GM12878 (cell line): ENCODE measurements around the gene HLX. TPM values are rescaled to one million over a fixed set of nuclear protein-coding genes. Genes with fewer than 3 reads are reported as not detected.

Experiments used
- ATAC-seq: fragments of 200-7000 bp; cut with Tn5 transposase; 3 replicates; pipeline ENCODE4 v1.9.1; 2020; ENCODE audit warnings: mild to moderate bottlenecking, moderate library complexity
- BruUV-seq: library from RNA; stranded (reverse); fragments of 400-500 nt; replicated peaks from 2 replicates; lab custom pipeline; 2021; lab: Mats Ljungman, UMichigan
- CTCF ChIA-PET: fragments of 300-600 bp; sonication (Branson Sonifier 250); formaldehyde crosslinking; extraction: SDS; loops from one replicate; lab custom pipeline; 2021; ENCODE audit warnings: inconsistent platforms; lab: Yijun Ruan, JAX
- POLR2A ChIA-PET: fragments of 350-600 bp; formaldehyde crosslinking; extraction: SDS; loops from one replicate; lab custom pipeline; 2021; ENCODE audit warnings: inconsistent platforms; lab: Charles Lee
- RAD21 ChIA-PET: fragments of 300-600 bp; sonication (Branson Sonifier 250); formaldehyde crosslinking; loops from one replicate; lab custom pipeline; 2023; ENCODE audit warnings: antibody characterized with exemption; ENCODE audit not compliant: unreplicated experiment; lab: Charles Lee
- SMC1A ChIA-PET: fragments of 300-600 bp; sonication (Branson Sonifier 250); formaldehyde crosslinking; loops from one replicate; lab custom pipeline; 2023; ENCODE audit not compliant: unreplicated experiment, uncharacterized antibody; lab: Charles Lee
- DNase-seq: peaks from one replicate; pipeline ENCODE4 v3.0.0-alpha.2; 2011; ENCODE audit warnings: low read depth, low spot score
- FAIRE-seq: peaks from 3 replicates; lab custom pipeline; 2011; peaks lifted over from hg19 to GRCh38; lab: Jason Lieb, UNC
- H2AFZ ChIP-seq: 2 replicates; pipeline ENCODE4 v1.6.0; 2011; ENCODE audit warnings: low read depth, low read length, control low read depth; ENCODE audit not compliant: control insufficient read depth
- H3K27ac ChIP-seq: 2 replicates; pipeline ENCODE4 v1.5.1; 2011; ENCODE audit warnings: control low read depth; ENCODE audit not compliant: control insufficient read depth, insufficient read depth
- H3K27me3 ChIP-seq, 2 experiments: replicated peaks in 1 of 2; 2 replicates each; pipeline versions ENCODE4 v1.6.0 to v1.6.1; 2011; ENCODE audit warnings: low read length in 1 of 2; ENCODE audit not compliant: control insufficient read depth in 2 of 2, insufficient read depth in 2 of 2
- H3K36me3 ChIP-seq, 2 experiments: 2 replicates each; pipeline ENCODE4 v1.5.1; 2011; ENCODE audit warnings: low read length in 1 of 2; ENCODE audit not compliant: control insufficient read depth in 2 of 2, insufficient read depth in 2 of 2
- H3K4me1 ChIP-seq: 2 replicates; pipeline ENCODE4 v1.6.1; 2011; ENCODE audit warnings: mild to moderate bottlenecking, low read length, moderate library complexity, mixed read lengths; ENCODE audit not compliant: control insufficient read depth, insufficient read depth
- H3K4me2 ChIP-seq: 2 replicates; pipeline ENCODE4 v1.6.0; 2011; ENCODE audit warnings: control low read depth; ENCODE audit not compliant: control insufficient read depth, insufficient read depth
- H3K4me3 ChIP-seq: fragments of 200-600 bp; sonication (generic); 2 replicates; pipeline ENCODE4 v1.5.1; 2016
- H3K79me2 ChIP-seq: 2 replicates; pipeline ENCODE4 v1.6.0; 2011; ENCODE audit warnings: low read length; ENCODE audit not compliant: control insufficient read depth, insufficient read depth
- H3K9ac ChIP-seq: 2 replicates; pipeline ENCODE4 v1.8.0; 2011; ENCODE audit warnings: low read length, control low read depth, mixed read lengths; ENCODE audit not compliant: control insufficient read depth, insufficient read depth
- H3K9me3 ChIP-seq: replicated peaks from 3 replicates; pipeline ENCODE4 v1.5.1; 2011; ENCODE audit warnings: mild to moderate bottlenecking, low read length; ENCODE audit not compliant: control insufficient read depth, insufficient read depth
- H4K20me1 ChIP-seq: 2 replicates; pipeline ENCODE4 v1.6.0; 2011; ENCODE audit not compliant: control insufficient read depth, insufficient read depth
- ATF7 ChIP-seq: fragments of 450-650 bp; IDR thresholded peaks from 2 replicates; pipeline ENCODE4 v1.6.1; 2016; ENCODE audit warnings: low read depth, mild to moderate bottlenecking
- CBX3 ChIP-seq: fragments of 200-600 bp; sonication (generic); IDR thresholded peaks from 2 replicates; pipeline ENCODE4 v1.6.1; 2016; ENCODE audit warnings: low read depth, borderline replicate concordance
- CHD1 ChIP-seq: IDR thresholded peaks from 2 replicates; pipeline ENCODE4 v1.6.1; 2012; ENCODE audit warnings: low read depth, low read length, improper control_type of control experiment
- EGR1 ChIP-seq, 2 experiments: IDR thresholded peaks; 1 replicate in 1 of 2; 2 replicates in 1 of 2; pipeline ENCODE4 v1.6.1; 2011 to 2012; ENCODE audit warnings: low read depth in 2 of 2, low read length in 2 of 2, borderline replicate concordance in 1 of 2, mild to moderate bottlenecking in 1 of 2, moderate library complexity in 1 of 2
- KDM1A ChIP-seq: fragments of 200-600 bp; sonication (generic); IDR thresholded peaks from 2 replicates; pipeline ENCODE4 v1.6.1; 2016; ENCODE audit warnings: borderline replicate concordance
- NFXL1 ChIP-seq: fragments of 450-650 bp; IDR thresholded peaks from 2 replicates; pipeline ENCODE4 v1.6.1; 2017; ENCODE audit warnings: antibody characterized with exemption, mild to moderate bottlenecking, borderline replicate concordance
- NR2C1 ChIP-seq: fragments of 450-650 bp; IDR thresholded peaks from 2 replicates; pipeline ENCODE4 v1.6.1; 2017; ENCODE audit warnings: antibody characterized with exemption, mild to moderate bottlenecking, moderate library complexity
- NRF1 ChIP-seq: conservative IDR thresholded peaks from 2 replicates; pipeline ENCODE4 v1.6.1; 2011; ENCODE audit warnings: mild to moderate bottlenecking, low read depth, low read length, improper control_type of control experiment
- RUNX3 ChIP-seq: IDR thresholded peaks from 2 replicates; pipeline ENCODE4 v1.6.1; 2012; ENCODE audit warnings: low read length, inconsistent platforms
- ZNF384 ChIP-seq: IDR thresholded peaks from 2 replicates; pipeline ENCODE4 v1.6.1; 2012; ENCODE audit warnings: low read depth, mild to moderate bottlenecking, low read length, improper control_type of control experiment, borderline replicate concordance
- ZNF622 ChIP-seq: fragments of 450-650 bp; IDR thresholded peaks from 2 replicates; pipeline ENCODE4 v1.6.1; 2017; ENCODE audit warnings: mild to moderate bottlenecking, inconsistent platforms
- whole genome bisulfite sequencing: methylation state at CpG from one replicate; pipeline ENCODE4 v1.1.6; 2016; ENCODE audit warnings: low lambda C conversion rate; ENCODE audit not compliant: insufficient replicate concordance, insufficient coverage; ENCODE audit errors: missing lambda C conversion rate; 5-methylcytosine and 5-hydroxymethylcytosine counted together
- in situ Hi-C: fragments of 300-500 bp; cut with MboI; formaldehyde crosslinking; loops from 9 replicates; pipeline ENCODE4 v1.14.3; 2018; ENCODE audit warnings: mixed read lengths
- intact Hi-C: fragments of 100-400 bp; cut with micrococcal nuclease; formaldehyde crosslinking; loops from one replicate; pipeline ENCODE4 v1.14.2; 2022; ENCODE audit not compliant: unreplicated experiment
- polyA plus RNA-seq, 11 experiments: library from polyadenylated mRNA; depleted of rRNA in 4 of 11; unstranded in 6 of 11; stranded (reverse) in 5 of 11; fragments of >200 nt; fragmentation: Nextera tagmentation in 4 of 11; fragmentation: Illumina TruSeq in 1 of 11; extraction: Ambion mirVana in 4 of 11; extraction: Trizol in 1 of 11; gene quantifications; 1 replicate in 1 of 11; 2 replicates in 10 of 11; pipeline versions ENCODE4 v1.2.1 to v1.2.3, GENCODE V29; 2011 to 2016; ENCODE audit warnings: inconsistent platforms in 2 of 11, missing spikeins in 2 of 11, low read depth in 1 of 11
- total RNA-seq, 4 experiments: library from RNA; depleted of rRNA in 3 of 4; stranded (reverse); fragments of >200 nt in 3 of 4; fragmentation: Illumina TruSeq in 1 of 4; extraction: Trizol in 1 of 4; gene quantifications; 2 replicates each; pipeline versions ENCODE4 v1.2.1 to v1.2.3, GENCODE V29; 2013 to 2021
- TF ChIP-seq, protein P1 (sequence below): IDR thresholded peaks from 2 replicates; pipeline ENCODE4 v1.6.1; 2012; ENCODE audit warnings: low read length, inconsistent platforms
- TF ChIP-seq, protein P2 (sequence below): IDR thresholded peaks from 2 replicates; pipeline ENCODE4 v1.6.1; 2011; ENCODE audit warnings: borderline replicate concordance, low read depth, mild to moderate bottlenecking, moderate library complexity, low read length; ENCODE audit not compliant: insufficient read depth, poor library complexity, severe bottlenecking
- TF ChIP-seq, protein P3 (sequence below): IDR thresholded peaks from 2 replicates; pipeline ENCODE4 v1.6.1; 2011; ENCODE audit warnings: borderline replicate concordance, low read depth, mild to moderate bottlenecking, moderate library complexity, mixed read lengths, low read length; ENCODE audit not compliant: insufficient read depth; ENCODE audit errors: extremely low read length

Gene HLX
- total and polyA plus RNA-seq, 10 of the 15 experiments (the other 5 are each of a cell fraction or from before 2014, with no cell fraction given): 0.11 to 2.3 (median 1.1) TPM

DNA sequence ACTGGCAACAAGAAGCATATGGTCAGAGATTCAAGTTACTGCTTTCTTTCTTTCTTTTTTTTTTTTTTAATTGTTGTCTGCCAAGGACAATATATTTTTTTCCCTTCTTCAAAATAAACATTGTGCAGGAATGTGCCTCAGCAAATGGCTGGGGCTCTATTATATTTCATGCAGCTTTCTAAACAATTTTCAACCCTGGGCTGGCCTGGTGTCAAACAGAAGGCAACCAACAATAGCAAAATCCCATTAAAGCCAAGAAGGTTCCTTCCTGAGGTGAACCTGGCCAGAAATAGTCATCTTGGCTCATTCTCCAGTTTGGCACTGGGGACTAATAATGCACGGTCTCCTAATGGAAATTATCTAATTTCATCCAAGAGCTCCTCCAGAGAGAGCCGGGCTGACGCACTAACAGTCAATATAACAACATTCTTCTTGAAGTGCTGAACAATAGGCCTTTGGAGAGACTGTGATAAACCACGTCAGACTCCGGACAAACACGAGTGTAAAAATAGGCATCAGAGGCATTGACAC is 35.7 kb upstream of the HLX start:
- H3K36me3 ChIP-seq: no peaks in the 10 kb centered on the region
- ChIA-PET POLR2A (no interaction called here), CTCF (no interaction called here), RAD21 (no interaction called here), SMC1A (no interaction called here)
- intact Hi-C loops: no loop called here
- DNase-seq (no peak), ATAC-seq (no peak), FAIRE-seq (no peak)
- H3K27ac ChIP-seq: no peak overlapping the region
- no peak for TF ChIP-seq ZNF384
- no peak for TF ChIP-seq NR2C1
- TF ChIP-seq NRF1: no peak
- H3K9me3 ChIP-seq: no peaks in the 10 kb centered on the region
- H3K9ac ChIP-seq: no peak overlapping the region
- H3K27me3 ChIP-seq: no peaks in the 10 kb centered on the region
- no peaks in the 10 kb centered on the region for H3K79me2 ChIP-seq
- no TSS peak for BruUV-seq
- no peak overlapping the region for H3K4me3 ChIP-seq
- H4K20me1 ChIP-seq: no peaks in the 10 kb centered on the region
- WGBS: 63% methylated on average over 6 of the region's 6 CpGs
- no peak overlapping the region for H3K4me2 ChIP-seq
- no peak overlapping the region for H2AFZ ChIP-seq
- in situ Hi-C loops: no loop called here
- no peaks in the 10 kb centered on the region for H3K4me1 ChIP-seq

DNA sequence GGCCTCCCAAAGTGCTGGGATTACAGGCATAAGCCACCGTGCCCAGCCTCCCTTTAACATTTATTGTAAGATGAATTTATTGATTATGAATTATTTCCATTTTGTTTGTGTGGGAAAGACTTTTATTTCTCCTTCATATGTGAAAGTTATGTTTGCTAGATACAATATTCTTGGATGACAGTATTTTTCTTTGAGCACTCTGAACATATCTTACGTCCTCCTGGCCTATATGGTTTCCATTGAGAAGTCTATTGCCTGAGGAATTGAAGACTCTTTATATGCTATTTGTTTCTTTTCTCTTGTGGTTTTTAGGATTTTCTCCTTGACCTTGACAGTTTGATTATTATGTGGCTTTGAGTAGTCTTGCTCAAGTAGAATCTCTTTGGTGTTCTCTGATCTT is 26.8 kb upstream of the HLX start:
- ChIA-PET SMC1A (no interaction called here), CTCF (no interaction called here), POLR2A (no interaction called here), RAD21 (no interaction called here)
- Histone ChIP-seq H3K27me3 (no peaks in the 10 kb centered on the region), H3K9me3 (no peaks in the 10 kb centered on the region; the same call in 2 of the 3 replicates), H3K27ac (no peak overlapping the region), H4K20me1 (no peaks in the 10 kb centered on the region), H3K4me1 (no peaks in the 10 kb centered on the region), H2AFZ (no peak overlapping the region), H3K79me2 (no peaks in the 10 kb centered on the region), H3K4me2 (no peak overlapping the region), H3K9ac (no peak overlapping the region), H3K4me3 (no peak overlapping the region), H3K36me3 (no peaks in the 10 kb centered on the region)
- 42% methylated on average over 2 of the region's 2 CpGs for WGBS
- intact Hi-C loops (no loop called here), in situ Hi-C loops (no loop called here)
- FAIRE-seq (no peak), DNase-seq (no peak), ATAC-seq (no peak)
- no TSS peak for BruUV-seq
- TF ChIP-seq ZNF622 (no peak), EGR1 (IDR thresholded peaks at IDR 0.05; ENCODE audit: borderline replicate concordance in 1 of 2, low read depth in 2 of 2, low read length in 2 of 2) (no peak), CBX3 (no peak), RUNX3 (no peak), KDM1A (no peak), CHD1 (no peak), ATF7 (no peak), NFXL1 (no peak), NRF1 (no peak)
- TF ChIP-seq, protein P1, sequence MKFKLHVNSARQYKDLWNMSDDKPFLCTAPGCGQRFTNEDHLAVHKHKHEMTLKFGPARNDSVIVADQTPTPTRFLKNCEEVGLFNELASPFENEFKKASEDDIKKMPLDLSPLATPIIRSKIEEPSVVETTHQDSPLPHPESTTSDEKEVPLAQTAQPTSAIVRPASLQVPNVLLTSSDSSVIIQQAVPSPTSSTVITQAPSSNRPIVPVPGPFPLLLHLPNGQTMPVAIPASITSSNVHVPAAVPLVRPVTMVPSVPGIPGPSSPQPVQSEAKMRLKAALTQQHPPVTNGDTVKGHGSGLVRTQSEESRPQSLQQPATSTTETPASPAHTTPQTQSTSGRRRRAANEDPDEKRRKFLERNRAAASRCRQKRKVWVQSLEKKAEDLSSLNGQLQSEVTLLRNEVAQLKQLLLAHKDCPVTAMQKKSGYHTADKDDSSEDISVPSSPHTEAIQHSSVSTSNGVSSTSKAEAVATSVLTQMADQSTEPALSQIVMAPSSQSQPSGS: no peak
- TF ChIP-seq, protein P2, sequence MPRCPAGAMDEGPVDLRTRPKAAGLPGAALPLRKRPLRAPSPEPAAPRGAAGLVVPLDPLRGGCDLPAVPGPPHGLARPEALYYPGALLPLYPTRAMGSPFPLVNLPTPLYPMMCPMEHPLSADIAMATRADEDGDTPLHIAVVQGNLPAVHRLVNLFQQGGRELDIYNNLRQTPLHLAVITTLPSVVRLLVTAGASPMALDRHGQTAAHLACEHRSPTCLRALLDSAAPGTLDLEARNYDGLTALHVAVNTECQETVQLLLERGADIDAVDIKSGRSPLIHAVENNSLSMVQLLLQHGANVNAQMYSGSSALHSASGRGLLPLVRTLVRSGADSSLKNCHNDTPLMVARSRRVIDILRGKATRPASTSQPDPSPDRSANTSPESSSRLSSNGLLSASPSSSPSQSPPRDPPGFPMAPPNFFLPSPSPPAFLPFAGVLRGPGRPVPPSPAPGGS: no peak
- TF ChIP-seq, protein P3, sequence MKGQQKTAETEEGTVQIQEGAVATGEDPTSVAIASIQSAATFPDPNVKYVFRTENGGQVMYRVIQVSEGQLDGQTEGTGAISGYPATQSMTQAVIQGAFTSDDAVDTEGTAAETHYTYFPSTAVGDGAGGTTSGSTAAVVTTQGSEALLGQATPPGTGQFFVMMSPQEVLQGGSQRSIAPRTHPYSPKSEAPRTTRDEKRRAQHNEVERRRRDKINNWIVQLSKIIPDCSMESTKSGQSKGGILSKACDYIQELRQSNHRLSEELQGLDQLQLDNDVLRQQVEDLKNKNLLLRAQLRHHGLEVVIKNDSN: no peak
